ENCODE results near the gene NMS.

NMS gene

DNA sequence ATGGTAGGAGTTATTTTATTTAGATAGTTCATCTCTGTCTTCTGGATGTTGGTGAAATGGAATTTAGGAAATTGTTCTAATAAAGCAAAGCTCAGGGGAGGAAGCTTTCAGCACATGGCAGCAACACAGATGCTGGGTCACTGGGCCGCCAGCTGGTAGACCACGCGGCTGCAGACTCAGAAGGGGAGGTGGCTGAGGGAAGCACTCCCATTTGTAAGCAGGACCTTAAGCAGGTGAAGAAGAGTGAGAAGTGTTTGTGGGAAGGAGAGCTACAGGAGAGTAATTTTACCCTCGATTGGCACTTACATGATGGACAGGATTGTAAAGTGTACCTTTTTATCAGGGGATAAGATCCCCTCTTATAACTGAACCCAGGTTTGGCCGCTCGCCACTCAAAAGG lies 24.4 kb downstream of the NMS start:
- DNase-seq, result peak in 1 of 3 experiments; percentile 0

DNA sequence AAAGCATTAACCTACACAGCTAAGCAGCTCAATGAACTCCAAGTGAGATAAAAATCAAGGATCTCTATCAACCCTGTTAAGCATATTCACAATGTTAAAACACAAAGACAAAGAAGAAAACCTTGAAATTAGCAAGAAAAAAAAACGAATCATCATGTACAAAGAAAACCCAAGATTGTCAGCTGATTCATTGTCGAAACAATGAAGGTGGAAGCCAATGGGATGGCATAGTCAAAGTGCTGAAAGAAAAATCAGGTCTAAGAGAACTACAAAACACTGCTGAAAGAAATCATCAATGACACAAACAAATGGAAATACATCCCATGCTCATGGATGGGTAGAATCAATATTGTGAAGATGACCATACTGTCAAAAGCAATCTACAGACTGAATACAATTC lies 32.5 kb downstream of the NMS start:
- DNase-seq, result no peak

DNA sequence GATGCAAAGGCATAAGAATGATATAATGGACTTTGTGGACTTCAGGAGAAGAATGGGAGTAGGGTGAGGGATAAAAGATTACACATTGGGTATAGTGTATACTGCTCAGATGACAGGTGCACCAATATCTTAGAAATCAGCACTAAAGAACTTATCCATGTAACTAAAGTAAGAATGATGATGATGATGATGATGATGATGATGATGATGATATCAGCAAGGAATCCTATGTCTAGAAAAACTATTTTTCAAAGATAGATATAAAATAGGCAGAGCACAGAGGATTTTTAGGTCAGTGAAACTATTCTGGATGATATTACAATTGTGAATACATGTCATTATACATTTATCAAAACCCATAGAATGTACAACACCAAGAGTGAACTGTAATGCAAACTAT lies 34.3 kb downstream of the NMS start:
- DNase-seq, result no peak

DNA sequence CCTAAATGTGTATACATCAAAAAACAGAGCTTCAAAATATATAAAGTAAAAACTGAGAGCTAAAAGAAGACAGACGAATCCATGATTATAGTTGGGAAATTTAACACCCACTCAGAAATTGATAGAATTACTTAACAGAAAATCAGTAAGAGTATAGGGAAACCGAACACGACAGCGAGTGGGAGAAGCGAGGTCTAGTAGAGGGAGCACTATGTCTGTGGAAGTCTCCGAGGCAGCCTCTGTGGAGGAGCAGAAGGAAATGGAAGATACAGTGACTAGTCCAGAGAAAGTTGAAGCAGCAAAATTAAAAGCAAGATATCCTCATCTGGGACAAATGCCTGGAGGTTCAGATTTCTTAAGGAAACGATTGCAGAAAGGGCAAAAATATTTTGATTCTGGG lies 38.8 kb downstream of the NMS start:
- no peak for DNase-seq

DNA sequence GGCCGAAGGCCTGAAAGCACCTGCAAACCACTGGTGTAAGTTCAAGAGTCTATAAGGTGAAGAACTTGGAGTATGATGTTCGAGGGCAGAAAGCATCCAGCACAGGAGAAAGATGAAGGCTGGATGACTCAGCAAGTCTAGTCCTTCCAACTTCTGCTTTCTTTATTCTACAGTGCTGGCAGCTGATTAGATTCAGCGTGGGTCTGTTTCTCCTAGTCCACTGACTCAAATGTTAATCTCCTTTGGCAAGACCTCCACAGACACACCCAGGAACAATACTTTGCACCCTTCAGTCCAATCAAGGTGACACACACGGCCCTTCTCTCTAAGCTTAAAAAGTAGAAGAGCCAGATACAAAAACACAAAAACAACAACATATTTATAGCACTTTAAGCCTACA lies 43.4 kb downstream of the NMS start:
- no peak for DNase-seq

DNA sequence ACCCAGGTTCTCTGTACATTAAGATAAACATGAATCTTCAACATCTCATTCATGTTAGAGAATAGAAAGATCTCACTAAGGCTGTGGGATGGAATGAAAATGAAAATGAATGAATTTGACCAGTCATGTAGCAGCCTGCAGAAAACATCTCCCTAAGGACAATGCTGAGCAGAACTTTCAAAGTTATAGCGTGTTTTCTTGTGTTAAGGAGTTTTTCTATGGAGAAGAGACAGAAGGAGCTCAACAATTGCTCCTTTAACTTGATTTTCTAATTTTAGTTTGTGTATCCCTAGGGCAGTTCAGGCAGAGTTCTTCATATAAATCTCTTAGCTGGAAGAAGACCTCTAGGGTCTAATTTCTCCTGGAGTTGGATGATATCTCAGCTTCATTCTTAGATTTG lies 47.3 kb downstream of the NMS start:
- DNase-seq, result no peak

DNA sequence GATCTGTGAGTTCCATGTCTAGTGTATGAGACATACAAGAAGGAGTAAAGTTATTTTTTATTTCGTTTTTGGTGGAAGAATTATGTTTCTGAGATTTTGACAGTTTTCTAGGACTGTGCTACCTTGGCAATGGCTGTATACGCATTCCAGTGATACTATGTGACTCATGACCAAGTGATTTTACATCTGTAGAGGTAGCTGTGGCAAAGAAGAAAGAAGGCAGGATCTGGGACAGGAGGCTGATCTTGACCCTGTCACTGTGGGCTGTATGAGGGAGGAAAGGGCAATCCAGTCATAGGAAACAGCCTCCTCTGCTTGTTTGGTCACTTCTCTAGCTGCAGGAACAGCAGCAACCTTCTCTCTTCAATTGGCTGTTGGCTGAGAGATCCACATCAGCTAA lies 48.5 kb downstream of the NMS start:
- DNase-seq, result no peak

DNA sequence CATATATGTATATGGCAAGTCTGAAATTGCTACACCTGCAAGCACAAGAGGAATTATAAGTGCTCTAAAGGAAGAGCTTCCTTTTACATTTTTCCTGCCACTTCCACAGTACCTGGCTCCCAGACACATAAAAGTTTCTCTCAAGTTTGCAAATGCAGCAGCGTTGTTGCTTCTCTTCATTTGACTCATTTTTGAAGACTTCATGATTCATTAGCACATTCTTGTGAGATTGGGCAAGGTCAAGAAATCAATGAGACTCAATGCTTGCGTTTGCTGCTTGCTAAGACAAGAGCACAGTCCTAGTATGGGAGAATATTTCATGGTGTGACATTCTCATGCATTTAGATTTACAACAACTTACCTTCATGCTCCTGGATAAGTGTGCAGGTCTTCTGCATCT lies 49.9 kb downstream of the NMS start:
- DNase-seq, result no peak

DNA sequence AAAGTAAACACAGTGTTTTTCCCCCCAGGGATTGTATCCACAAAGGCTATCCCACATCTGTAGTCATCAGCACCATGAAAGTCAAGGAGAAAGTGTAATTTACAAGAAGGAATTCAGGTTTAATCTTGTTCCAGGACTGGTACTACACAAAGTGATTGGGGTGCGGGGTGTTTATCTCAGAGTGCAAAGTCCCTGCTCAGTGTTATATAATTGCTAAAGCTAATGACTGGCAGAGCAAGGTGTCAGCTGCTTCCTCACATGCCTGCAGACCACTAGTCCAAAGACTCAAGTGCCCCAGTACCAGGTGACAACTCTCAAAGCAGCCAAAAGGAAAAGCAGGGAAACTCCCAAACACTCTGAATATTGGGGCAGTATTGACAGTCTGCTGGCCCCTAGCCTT lies 52.1 kb downstream of the NMS start:
- DNase-seq, result no peak

DNA sequence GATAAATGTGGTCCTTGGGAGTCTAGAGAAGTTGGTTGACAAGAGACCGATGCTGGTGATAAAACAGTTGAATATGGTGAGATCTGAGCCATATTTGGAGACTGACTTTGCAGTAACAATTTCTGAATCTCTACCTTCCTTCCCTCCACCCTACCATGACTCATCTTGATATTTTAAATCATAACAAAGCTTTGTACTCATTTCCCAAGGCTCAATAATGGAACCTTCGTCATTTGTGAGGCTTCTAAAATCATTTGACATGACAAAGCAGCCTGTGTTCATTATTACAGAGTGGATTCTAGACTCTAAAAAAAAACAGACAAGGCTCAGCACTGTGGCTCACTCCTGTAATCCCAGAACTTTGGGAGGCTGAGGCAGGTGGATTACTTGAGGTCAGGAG lies 54.0 kb downstream of the NMS start:
- DNase-seq, result no peak

DNA sequence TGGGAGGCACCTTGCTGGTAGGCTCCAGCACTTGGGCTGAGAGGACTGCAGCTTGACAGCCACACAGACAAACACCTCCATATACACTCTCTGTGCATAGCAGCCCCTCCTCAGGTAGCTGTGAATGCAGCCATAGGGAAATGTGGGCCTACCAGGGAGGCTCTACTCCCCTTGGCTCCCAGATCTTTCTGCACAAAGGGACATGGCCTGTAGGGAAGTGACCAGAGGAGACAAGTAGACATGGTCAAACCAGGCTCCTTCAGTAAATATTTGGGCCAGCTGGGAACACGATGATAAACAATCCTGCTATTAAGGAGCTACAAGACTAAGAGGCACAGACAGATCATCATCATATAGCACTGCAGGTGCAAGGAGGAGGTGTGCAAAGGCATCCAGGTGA lies 56.6 kb downstream of the NMS start:
- DNase-seq, result no peak

DNA sequence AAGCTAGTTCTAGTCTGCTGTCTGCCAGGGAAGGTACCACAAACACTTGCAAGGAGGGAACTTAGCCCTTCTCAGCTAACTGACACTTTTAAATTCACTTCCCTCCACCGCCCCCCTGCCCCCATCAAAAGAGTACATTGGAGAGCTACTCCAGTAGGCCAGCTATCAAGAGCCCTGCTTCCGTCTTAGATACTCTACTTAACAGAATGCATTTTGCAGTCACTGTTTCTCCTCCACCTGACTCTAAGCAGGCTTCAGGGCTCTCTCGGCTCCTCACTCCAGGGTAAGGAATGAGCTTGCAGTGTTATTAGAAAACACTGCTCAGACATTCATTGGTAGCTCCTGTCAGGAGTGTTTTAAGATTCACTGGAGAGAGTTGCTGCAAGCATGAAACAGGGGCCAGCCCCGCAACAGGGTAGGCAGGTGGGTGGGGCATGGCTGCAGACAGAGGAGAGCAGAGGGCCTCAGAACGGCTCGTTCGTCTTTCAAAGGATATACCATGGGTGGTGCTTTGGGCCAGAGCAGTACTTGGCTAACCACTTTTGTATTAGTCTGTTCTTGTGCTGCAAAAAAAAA lies 57.2 kb downstream of the NMS start:
- no peak for DNase-seq

DNA sequence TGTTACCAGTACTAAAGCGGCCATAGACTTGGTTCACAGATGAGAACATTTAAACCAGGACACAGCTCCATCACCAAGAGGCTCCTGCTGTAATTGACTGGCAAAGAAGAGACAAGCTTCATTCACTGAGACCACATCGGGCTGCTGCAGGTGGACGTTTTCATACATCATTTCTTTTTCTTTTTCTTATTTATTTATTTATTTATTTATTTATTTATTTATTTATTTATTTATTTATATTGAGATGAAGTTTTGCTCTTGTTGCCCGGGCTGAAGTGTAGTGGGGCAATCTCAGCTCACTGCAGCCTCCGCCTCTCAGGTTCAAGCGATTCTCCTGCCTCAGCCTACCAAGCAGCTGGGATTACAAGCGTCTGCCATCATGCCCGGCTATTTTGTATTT lies 58.9 kb downstream of the NMS start:
- no peak for DNase-seq

DNA sequence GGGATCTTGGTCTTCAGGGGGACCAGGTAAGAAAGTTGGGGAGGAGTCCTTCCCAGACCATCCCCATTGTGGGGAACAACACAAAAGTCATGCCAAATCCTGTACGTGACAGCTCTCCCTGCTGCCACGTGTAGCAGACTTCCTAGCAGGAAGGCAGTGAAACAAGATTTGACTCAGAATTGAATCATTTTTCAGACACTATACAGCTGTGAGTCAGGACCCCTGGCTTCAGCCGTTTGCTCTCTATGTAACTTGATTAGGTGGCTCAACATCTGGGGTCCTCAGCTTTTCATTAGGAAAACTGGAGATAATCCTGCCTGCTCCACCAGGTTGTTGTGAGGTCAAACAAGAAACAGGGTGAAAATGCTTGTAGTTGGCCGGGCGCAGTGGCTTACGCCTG lies 59.6 kb downstream of the NMS start:
- no peak for DNase-seq
